Esophagus squamous epithelium (tissue), 4 donors: ENCODE measurements around the gene MBNL2.

Experiments used
- POLR2A ChIP-seq, 4 donors: fragments of 450-650 bp; IDR thresholded peaks; one replicate each; pipeline ENCODE4 v1.6.1; 2017; ENCODE audit warnings: antibody characterized with exemption in 4 of 4, mild to moderate bottlenecking in 4 of 4, moderate library complexity in 3 of 4
- TF ChIP-seq, protein P1 (sequence below), 6 experiments: fragments of 450-650 bp in 4 of 6; fragments of 200-600 bp in 2 of 6; sonication (generic) in 2 of 6; IDR thresholded peaks; one replicate each; pipeline ENCODE4 v1.5.1; 2016 to 2019; ENCODE audit warnings: antibody characterized with exemption in 6 of 6, mild to moderate bottlenecking in 4 of 6, moderate library complexity in 4 of 6

DNA sequence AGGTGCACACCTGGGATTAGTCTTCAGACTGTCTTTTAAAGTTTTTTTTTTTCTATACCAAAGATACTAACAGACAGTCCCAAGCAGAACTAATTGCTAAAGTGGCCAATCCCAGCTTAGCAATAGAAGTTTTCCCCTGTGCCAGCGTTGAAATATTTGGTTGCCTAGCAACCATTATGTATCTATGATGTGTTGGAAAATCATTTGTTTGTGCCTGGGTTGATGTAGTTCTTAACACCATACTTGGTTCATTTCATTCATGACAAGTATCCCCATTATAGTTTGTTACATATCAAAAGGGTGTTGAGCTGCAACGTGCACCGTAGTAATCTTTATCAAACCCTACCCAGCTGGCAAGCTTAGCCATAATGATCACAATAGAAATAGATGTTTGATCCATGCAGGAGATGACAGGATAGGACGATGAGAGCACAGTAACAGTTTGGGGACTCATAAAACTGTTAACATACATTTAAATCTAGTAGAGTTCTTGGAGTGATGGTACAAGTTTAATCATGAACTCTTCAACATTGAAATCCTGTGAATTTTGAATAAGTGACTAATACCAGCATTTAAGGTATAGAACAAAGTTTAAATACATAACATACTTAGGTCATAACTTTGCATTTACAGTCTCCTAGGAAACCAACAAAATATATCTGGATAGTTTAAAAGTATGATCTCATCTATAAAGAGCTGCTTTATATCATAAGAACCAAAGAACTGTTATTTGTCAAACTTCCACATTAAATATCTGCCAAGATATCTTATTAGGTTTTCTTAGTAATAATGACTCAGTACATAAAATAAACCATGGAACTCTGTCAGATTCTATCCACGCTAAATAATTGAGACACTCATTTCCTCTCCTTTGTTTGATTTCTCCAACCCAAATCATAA lies 73.4 kb downstream of the MBNL2 start:
- TF ChIP-seq, protein P1, sequence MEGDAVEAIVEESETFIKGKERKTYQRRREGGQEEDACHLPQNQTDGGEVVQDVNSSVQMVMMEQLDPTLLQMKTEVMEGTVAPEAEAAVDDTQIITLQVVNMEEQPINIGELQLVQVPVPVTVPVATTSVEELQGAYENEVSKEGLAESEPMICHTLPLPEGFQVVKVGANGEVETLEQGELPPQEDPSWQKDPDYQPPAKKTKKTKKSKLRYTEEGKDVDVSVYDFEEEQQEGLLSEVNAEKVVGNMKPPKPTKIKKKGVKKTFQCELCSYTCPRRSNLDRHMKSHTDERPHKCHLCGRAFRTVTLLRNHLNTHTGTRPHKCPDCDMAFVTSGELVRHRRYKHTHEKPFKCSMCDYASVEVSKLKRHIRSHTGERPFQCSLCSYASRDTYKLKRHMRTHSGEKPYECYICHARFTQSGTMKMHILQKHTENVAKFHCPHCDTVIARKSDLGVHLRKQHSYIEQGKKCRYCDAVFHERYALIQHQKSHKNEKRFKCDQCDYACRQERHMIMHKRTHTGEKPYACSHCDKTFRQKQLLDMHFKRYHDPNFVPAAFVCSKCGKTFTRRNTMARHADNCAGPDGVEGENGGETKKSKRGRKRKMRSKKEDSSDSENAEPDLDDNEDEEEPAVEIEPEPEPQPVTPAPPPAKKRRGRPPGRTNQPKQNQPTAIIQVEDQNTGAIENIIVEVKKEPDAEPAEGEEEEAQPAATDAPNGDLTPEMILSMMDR (IDR thresholded peaks at IDR 0.05): no peak
- no peak for TF ChIP-seq POLR2A (IDR thresholded peaks at IDR 0.05)
